ENCODE measurements around the gene LRRC2.
A peak's percentile ranks its signal among the peaks of the same experiment; 100 is the strongest.
"Not testable (repeated sequence)": the region's sequence is repeated elsewhere in the genome, so short reads cannot be mapped to it uniquely, and the experiment has no call there.

LRRC2 gene, protein sequence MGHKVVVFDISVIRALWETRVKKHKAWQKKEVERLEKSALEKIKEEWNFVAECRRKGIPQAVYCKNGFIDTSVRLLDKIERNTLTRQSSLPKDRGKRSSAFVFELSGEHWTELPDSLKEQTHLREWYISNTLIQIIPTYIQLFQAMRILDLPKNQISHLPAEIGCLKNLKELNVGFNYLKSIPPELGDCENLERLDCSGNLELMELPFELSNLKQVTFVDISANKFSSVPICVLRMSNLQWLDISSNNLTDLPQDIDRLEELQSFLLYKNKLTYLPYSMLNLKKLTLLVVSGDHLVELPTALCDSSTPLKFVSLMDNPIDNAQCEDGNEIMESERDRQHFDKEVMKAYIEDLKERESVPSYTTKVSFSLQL

DNA sequence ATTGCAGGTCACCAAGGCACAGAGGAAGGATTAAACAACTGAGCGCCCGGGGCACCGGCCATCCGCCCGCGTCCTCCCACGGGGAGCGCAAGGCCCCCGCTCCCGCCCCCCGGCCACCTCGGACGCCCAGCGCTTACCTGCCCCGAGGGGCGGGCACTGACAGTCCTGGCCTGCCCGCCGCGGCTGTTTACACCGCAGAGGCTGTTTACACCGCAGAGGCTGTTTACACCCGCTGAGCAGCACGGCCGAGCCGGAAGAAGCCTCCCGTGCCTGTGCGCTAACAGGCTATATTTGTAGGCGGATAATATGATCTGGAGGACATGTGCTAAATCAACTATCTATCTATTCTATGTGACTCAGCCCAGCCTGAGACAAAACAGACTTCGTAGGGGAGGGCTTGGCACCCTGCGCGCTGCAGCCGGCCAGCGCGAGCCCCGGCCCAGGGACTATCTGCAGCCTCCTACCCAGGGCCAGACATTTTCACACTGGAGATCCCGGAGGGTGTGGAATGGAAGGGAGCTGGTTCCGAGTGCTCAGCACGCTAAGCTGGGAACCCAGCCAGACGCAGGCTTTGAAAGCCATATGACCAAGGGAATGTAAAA is at the start of gene LRRC2:
TSS of gene LRRC2 (minus strand) at position 263 of the 602 bp plus-strand sequence. CDS start 14,711 bp downstream, outside the sequence.
- peak; percentile 35 for DNase-seq (ENCODE audit: low read depth)

DNA sequence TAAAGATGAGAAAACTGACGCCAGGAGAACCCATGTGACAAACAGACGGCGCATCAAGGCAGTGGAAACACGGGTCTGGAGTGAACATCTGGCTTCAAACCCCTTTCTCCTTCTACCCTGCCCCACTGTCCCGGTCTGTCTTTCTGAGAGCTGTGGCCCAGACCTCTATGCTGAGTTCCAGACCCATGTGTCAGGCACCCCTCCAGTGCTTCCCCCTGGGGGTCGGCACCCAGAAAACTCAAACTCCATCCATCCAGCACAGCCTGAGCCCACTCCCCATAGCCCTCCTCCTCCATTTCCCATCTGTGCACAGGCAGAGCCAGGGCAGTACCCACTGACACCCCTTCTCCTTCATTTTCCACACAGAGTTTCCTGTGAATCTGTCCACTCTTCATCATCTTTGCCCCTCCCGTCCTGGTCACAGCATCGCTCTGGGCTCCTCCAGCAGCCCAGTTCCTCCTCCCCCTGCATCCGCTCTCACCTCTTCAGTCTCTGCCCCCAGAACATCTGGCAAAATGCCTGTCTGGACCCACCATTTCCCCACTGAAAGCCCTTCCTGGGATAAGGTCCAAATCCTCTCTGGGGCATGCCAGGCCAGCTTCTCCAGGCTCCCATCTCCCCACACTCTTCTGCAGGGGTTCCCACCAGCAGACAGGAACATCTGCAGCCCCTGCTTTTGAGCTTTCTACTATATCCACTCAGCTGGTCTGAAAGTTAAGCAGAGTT is 49.1 kb upstream of the LRRC2 start:
- no peak for DNase-seq (ENCODE audit: low read depth)

DNA sequence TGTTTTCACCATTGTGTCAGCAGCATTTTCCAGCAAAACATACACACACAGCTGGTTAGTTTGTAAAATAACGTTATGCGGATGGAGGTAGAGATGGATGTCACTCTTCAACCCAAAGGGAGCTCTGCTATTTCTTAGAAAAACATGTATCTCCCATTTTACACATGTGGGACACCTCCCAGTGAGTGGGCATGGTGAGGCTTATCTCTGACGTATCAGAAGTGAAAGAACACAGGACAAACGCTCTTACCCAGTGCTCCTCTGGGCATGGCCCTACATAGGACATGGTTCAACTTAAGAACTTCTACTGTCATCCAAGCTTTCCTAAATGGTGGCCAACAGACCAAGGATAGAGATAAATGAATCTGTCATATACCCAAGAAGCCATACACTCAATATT is 48.3 kb upstream of the LRRC2 start:
- no peak for DNase-seq (ENCODE audit: low read depth)

DNA sequence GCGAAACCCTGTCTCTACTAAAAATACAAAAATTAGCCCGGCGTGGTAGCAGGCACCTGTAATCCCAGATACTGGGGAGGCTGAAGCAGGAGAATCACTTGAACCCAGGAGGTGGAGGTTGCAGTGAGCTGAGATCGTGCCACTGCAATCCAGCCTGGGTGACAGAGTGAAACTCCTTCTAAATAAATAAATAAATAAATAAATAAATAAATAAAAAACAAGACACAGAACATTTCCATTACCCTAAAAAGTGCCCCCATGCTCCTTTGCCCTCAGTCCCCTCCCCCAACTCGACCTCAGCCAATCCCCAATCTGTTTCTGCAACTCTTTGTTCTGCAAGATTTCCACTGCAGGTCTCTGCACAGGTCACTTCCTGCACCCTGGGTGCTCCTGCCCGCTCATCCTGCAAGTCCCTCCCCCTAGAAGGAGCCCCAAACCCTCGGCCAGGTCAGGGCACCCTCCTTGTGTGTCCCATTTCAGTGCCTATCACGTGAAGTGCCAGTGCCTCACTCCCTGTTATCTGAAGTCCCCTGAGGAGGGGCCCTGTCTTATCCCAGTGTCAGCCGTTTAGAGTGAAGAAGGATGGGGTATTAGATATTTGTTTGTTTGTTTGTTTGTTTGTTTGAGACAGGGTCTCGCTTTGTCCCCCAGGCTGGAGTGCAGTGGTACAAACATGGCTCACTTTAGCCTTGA is 47.4 kb upstream of the LRRC2 start:
- no peak for DNase-seq (ENCODE audit: low read depth)

DNA sequence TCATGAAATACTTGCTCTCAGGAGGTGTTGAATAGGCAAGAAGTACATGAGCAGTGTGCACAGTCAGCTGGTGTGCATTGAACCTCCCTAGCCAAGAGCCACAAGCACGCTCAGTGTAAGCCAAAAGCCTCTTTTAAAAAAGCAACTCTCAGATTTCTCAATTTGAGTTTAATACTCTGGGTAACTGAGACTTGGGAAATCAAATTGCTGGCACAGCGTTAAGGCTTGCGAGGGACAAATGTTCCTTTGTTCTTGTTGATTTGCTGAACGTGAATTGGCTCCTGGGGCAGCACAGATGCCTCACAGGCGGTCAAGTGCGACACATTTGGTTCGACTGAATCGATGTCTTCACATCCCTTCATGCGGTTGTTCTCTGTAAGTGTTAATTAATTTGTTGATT is 46.2 kb upstream of the LRRC2 start, which contains the start of gene FAM240A:
TSS of gene FAM240A (plus strand) at position 202 of the 400 bp plus-strand sequence. CDS start at position 361, 159 bp downstream.
- no peak for DNase-seq (ENCODE audit: low read depth)

DNA sequence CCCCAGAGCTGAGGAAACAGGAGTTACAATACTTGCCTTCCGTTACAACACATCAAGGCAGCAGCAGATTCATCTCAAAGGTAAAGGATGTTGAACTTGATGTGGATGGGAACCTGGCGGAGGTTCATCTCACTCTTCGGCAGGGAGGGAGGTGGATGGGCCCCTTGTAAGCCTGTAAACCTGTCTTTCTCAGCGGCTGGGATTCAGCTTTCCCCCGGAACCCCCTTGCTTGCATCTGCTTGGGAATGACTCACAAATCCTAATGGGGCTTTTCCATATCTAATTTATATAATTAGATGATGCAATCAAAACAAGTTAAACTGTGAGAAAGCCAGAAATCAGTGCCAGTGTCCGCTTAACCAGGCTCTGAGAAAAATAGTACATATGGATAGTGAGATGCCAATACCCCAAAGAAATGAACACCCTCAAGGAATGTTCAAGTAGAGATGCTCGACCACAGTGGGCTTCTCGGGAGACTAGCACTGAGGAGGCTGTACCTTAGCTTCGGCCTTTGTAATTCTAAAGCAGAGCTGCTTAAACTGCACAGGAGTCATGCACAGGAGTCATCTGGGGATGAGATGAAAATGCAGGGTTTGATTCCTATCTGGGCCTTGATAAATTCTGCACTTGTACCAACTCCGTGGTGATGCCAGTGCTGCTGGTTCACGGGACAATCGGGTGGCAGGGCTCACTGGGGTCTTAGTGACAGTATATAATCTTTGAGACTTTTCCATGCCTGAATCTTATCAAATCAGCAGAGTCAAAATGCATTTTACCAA is 44.0 kb upstream of the LRRC2 start:
- DNase-seq (ENCODE audit: low read depth): no peak

DNA sequence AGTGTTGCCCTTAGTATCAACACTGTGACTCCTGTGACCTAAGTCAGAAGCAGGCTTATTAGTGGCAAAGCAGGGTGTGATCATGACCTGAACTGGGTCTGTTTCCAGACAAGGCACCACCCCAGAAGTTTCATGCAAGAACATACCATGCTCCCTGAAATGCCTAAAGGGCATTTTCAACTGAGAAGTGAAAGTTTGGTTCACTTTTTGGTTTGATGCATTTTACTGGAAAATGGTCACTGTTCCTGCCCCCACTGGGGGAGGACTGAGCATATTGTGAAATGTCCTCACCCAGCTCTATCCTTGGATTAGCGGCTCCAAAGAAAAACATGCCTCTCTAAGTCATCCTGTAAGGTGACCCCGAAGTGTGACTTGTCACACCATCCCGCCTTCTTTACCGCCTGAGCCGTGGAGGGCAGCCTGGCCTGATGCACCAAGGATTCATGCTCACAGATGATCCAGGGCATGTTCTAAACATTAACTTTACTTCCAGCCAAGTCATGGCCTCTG is 43.2 kb upstream of the LRRC2 start:
- no peak for DNase-seq (ENCODE audit: low read depth)

DNA sequence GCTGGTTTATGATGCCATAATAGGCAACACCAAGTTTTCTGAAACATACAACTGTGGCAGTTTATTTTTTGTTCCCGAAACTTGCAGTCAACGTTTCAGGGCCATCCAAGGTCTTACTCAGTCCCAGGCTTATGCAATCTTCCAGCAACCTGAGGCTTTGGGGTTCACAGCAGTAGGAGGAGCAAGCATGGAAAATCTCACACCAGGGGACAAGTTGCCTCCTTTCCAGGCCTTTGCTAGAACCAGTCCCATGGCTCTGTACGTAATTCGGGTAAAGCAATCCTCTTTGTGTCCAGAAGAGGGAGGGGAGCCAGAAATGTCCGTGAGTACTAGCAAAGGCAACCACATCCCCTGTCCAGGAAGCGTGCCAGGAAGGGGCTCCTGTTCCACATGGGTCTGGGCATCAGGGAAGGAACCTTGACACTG is 41.5 kb upstream of the LRRC2 start:
- DNase-seq (ENCODE audit: low read depth): peak; percentile 51

DNA sequence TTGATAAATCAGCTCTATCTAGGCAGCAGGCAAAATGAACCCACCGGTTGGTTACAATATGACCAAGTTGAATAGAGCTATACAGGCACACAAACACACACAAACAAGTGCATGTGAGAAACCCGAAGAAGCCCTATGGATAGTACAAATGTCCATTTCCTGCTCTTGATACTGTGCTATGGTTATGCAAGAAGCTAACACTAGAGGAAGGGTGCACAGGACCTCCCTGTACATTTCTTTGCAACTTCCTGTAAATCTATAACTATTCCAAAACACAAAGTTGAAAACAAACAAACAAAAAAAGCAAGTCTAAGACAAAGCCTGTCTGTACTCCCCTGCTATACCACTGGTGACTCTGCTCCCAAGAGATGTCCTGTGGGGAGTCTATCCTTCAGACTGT is 38.0 kb upstream of the LRRC2 start:
- DNase-seq (ENCODE audit: low read depth): no peak

DNA sequence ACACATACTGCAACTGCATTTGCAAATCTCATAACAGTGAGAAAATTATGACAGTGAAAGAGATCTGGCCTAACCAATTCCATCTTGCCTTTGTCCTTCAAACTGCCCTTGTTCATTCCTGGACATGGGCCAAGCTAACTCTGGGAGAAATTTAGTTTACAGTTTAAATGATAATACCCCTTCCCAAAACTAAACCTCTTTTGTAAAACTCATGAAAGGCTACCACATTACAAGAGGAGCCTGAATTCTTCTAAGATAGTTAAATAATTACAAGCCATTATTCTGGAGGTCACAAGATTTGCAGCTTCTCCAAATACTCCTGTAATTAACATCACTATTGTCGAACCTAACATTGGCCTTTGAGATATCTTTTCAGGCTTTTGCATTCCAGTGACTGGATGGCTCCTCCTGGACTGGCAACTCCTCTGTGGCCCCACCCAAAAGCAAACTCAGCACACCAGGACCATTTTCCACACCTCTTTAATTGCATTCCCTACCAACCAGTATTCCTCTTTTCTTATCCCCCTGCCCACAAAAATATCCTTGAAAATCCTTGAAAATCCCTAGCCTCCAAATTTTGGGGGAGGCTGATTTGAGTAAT is 37.4 kb upstream of the LRRC2 start:
- DNase-seq (ENCODE audit: low read depth): no peak

DNA sequence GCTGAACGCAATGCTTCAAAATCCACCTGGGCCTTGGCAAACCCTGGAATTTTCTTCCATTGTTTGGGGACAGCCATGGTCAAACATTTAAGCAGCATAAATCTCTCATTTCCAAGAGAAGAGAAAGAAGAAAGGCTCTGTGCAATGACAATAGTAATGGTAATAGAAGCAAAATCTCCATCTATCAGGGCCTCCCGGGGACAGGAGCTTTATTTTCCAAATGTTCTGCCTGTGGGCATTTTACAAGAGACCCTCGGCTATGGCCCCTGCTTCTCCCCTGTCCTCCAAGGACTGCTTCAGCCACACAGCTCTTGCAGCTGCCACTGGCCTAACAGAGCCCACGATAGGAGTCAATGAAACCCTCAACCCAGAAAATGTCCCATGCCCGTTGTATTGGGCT is 33.5 kb upstream of the LRRC2 start:
- no peak for DNase-seq (ENCODE audit: low read depth)

DNA sequence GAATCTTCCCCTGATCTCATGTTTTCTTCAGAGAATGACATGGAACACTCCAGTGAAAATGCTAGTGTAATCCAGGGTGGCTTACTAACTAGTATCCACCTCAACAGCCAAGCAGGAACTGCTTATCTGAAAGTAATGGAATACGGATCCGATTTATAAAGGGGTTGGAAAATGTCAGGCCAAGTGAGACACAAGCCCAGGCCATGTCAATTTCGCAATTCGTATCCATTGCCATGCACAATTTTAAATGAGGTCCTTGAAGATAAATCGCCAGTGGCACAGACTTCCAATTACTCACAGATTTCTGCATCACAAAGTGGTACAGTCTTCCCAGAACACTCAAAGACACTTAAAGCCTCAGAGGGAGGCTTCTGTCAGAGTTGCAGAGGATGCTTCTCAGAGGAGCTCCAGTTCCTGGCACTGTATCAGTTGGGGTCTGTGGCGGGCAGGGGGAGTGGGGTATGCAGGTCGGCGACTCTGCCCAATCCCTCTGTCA is 29.8 kb upstream of the LRRC2 start:
- DNase-seq (ENCODE audit: low read depth): no peak

DNA sequence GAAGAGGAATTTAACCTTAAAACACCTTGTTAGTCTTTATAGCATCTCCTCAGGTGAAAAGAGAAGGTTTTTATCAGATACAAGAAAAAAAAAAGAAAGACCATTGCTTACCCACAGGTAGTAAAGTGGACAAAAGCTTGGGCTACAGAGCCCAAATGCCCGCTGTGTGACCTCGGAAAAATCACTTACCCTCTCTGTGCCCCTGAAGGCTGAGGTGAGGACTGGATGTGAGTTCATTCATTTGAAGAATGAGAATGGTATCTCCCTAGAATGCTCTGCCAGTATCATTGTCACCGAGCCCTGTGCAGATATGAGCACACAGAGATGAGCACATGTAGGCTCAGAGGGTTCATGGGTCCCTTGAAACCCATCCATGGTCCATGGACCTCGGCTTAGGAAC is 28.6 kb upstream of the LRRC2 start:
- DNase-seq (ENCODE audit: low read depth): no peak

DNA sequence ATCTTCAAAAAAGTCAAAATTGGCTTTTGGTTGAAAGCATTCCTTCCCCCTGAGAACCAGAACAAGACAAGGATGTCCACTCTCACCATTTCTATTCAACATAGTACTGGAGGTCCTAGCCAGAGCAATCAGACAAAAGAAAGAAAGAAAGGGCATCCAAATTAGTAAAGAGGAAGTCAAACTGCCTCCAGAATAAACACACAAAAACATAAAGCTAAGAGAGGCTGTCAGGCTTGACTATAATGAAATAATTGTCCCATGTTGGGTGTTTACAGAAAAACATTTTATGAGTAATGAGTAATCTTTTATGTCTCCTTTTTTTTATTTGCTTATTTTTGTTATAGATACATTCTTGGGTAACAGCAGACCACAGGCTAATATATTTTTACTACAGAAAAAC is 27.9 kb upstream of the LRRC2 start:
- DNase-seq (ENCODE audit: low read depth): no peak

DNA sequence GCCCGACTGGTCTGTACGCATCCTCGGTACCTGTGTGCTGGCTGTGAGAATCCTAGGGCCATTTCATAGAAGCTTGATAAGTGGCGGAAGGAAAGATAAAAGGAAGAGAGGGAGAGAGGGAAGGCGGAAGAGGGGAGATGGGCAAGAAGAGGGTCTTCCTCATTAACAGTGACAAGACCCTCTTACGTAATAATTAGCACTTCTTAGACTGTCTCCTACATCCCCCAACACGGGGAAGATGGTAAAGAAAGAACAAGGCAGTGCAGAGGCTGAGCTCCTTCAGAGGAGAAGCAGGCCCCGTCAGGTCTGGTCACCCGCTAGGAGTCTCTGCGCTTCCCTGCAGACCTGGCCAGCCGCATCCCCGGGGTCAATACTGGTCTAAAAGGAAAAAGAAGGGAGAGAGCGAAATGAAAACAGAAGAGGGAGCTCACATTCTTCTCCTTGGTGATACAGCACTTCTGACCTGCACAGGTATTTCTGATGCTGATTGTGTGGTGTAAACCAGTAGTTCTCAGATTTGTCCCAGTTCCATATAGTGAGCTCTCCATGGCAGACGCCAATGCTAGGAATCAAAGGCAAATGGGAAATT is 27.3 kb upstream of the LRRC2 start:
- DNase-seq (ENCODE audit: low read depth): no peak

DNA sequence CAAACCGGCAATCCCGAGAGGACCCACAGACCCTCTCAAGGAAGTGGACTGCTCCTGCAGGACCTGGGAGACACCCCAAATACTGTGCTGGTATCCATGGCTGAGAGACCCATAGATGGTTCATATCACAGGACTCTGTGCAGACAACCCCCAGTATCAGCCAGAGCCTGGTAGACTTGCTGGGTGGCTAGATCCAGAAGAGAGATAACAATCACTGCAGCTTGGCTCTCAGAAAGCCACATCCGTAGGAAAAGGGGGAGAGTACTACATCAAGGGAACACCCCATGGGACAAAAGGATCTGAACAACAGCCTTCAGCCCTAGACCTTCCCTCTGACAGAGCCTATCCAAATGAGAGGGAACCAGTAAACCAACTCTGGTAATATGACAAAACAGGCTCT is 21.2 kb upstream of the LRRC2 start:
- not testable (repeated sequence) for DNase-seq (ENCODE audit: low read depth)

DNA sequence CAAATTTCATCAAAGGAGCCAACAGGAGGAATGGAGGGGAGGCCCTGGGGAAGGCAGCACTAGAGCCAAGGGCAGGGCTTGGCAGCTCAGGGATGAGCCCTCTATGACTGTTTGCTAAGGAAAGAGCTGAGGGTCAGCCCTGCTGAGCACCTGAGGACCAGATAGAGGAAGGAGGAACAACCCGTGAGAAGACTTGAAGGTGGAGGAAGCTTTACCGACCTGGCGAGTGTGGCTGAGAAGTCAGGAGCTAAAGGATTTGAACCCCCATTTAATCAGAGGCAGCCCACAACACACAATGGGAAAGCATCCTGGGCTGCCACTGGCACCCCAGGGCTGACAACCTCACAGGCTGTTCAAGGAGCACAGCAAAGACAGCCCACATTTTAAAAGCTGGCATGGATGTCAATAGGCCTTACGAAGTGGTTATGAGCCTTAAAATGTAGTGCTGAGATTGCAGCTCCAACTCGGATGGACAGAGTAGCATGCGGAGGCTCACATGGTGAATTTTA is 20.7 kb upstream of the LRRC2 start:
- DNase-seq (ENCODE audit: low read depth): no peak

DNA sequence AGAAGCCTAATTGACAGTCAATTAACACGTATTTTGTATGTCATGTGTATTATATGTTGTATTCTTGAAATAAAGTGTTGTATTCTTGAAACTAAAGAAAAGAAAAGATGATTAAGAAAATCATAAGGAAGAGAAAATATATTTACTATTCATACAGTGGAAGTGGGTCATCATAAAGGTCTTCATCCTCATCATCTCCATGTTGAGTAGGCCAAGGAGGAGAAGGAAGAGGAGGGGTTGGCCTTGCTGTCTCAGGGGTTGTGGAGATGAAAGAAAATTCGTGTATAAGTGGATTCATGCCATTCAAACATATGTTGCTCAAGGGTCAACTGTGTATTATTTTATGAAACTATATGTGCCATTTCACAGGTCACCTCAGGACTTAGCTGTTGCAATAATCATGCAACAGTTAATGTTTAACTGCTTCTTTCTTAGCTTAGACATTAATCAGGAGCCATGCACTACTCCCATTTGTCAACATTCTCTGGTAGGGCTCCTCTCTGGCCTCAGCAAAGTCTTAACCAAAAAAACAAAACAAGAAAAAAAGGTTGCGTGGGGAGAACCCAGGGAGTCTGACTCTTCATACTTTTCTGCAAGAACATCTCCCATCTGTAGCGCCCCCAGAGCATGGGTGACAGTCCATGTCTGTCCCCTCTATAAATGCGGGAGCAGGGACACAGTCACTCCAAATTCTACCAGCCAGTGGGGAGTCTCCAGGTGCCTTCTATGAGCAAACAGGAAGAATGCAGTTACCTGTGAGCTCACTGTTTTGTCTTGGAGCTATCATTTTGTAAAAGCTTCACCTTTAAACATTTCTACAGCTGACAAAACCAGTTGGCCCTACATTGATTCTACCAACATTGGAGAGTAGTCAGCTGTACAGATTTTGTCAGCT is 19.9 kb upstream of the LRRC2 start:
- DNase-seq (ENCODE audit: low read depth): no peak
